HEK293T (cell line): Measurements from ENCODE around the gene SLC8A1.

Experiments
- ARNT ChIP-seq: fragments of 450-650 bp; IDR thresholded peaks from 2 replicates; pipeline ENCODE4 v1.6.1; 2017; ENCODE audit warnings: mild to moderate bottlenecking
- BHLHE40 ChIP-seq: fragments of 450-650 bp; IDR thresholded peaks from 2 replicates; pipeline ENCODE4 v1.6.1; 2016; ENCODE audit warnings: mild to moderate bottlenecking, moderate library complexity, borderline replicate concordance
- CTBP1 ChIP-seq: fragments of 450-650 bp; IDR thresholded peaks from 2 replicates; pipeline ENCODE4 v1.6.1; 2016; ENCODE audit warnings: borderline replicate concordance
- ELF4 ChIP-seq: fragments of 450-650 bp; IDR thresholded peaks from 2 replicates; pipeline ENCODE4 v1.6.1; 2017; ENCODE audit warnings: antibody characterized with exemption
- FOXK2 ChIP-seq: fragments of 450-650 bp; IDR thresholded peaks from 2 replicates; pipeline ENCODE4 v1.6.1; 2016; ENCODE audit warnings: mild to moderate bottlenecking
- FOXM1 ChIP-seq: fragments of 450-650 bp; IDR thresholded peaks from 2 replicates; pipeline ENCODE4 v1.6.1; 2017; ENCODE audit warnings: mild to moderate bottlenecking, borderline replicate concordance
- LEF1 ChIP-seq: fragments of 450-650 bp; IDR thresholded peaks from 2 replicates; pipeline ENCODE4 v1.6.1; 2017; ENCODE audit warnings: mild to moderate bottlenecking, borderline replicate concordance
- PKNOX1 ChIP-seq: fragments of 450-650 bp; IDR thresholded peaks from 2 replicates; pipeline ENCODE4 v1.6.1; 2016
- TARDBP ChIP-seq: fragments of 450-650 bp; IDR thresholded peaks from 2 replicates; pipeline ENCODE4 v1.6.1; 2016
- ZNF384 ChIP-seq: fragments of 450-650 bp; IDR thresholded peaks from 2 replicates; pipeline ENCODE4 v1.6.1; 2016

GRCh38 chr2:40352703-40353099 is 99.2 kb downstream of the SLC8A1 start:
- TF ChIP-seq LEF1: no peak
- no peak for TF ChIP-seq BHLHE40
- TF ChIP-seq FOXM1: no peak
- no peak for TF ChIP-seq CTBP1
- no peak for TF ChIP-seq ARNT
- TF ChIP-seq PKNOX1: no peak
- TF ChIP-seq ELF4: no peak
- TF ChIP-seq ZNF384: no peak
- TF ChIP-seq FOXK2: no peak
- TF ChIP-seq TARDBP: no peak
